22Rv1 (cell line): ENCODE results near the gene HCRT.
A peak's percentile ranks its signal among the peaks of the same experiment; 100 is the strongest.

Source experiments
- CTCF ChIP-seq: fragments of 450-650 bp; IDR thresholded peaks from 2 replicates; pipeline ENCODE4 v1.5.1; 2017; ENCODE audit warnings: mild to moderate bottlenecking
- ZFX ChIP-seq: fragments of 450-650 bp; IDR thresholded peaks from 2 replicates; pipeline ENCODE4 v1.6.1; 2017; ENCODE audit warnings: antibody characterized with exemption, borderline replicate concordance

- peak; percentile 88 for TF ChIP-seq CTCF
- no peak for TF ChIP-seq ZFX
Measured at GRCh38 chr17:42180922-42181850, 4.1 kb downstream of the HCRT start, which contains the start of gene KCNH4.
